ENCODE measurements around the gene SLIT3. TPM values are rescaled to one million over a fixed set of nuclear protein-coding genes. Genes with fewer than 3 reads are reported as not detected.

SLIT3 gene
- total RNA-seq, 3 donors from 2014 or later (not counting 1 experiment from before 2014, with no cell fraction given) = 0.34 to 0.80 TPM; not detected in 1

GRCh38 chr5:168740811-168741213 is 560.1 kb downstream of the SLIT3 start:
- H3K36me3 Mint-ChIP-seq = no peaks in the 10 kb centered on the region
- H3K27me3 Mint-ChIP-seq (ENCODE audit: low read depth in 2 of 2) = peaks cover 6 to 7% of the 10 kb centered on the region in 2 donors
- H3K4me1 ChIP-seq (ENCODE audit: control insufficient read depth, insufficient read depth, low read length) = no peaks in the 10 kb centered on the region
- intact Hi-C loops (cut with micrococcal nuclease) = no loop called here
- peaks cover 4% of the 10 kb centered on the region in 2 donors for H3K4me1 Mint-ChIP-seq
- TF ChIP-seq, protein P1, sequence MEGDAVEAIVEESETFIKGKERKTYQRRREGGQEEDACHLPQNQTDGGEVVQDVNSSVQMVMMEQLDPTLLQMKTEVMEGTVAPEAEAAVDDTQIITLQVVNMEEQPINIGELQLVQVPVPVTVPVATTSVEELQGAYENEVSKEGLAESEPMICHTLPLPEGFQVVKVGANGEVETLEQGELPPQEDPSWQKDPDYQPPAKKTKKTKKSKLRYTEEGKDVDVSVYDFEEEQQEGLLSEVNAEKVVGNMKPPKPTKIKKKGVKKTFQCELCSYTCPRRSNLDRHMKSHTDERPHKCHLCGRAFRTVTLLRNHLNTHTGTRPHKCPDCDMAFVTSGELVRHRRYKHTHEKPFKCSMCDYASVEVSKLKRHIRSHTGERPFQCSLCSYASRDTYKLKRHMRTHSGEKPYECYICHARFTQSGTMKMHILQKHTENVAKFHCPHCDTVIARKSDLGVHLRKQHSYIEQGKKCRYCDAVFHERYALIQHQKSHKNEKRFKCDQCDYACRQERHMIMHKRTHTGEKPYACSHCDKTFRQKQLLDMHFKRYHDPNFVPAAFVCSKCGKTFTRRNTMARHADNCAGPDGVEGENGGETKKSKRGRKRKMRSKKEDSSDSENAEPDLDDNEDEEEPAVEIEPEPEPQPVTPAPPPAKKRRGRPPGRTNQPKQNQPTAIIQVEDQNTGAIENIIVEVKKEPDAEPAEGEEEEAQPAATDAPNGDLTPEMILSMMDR (IDR thresholded peaks at IDR 0.05) = no peak
- H3K27ac ChIP-seq (ENCODE audit: low read length) = no peak overlapping the region
- no peak overlapping the region for H3K4me3 Mint-ChIP-seq
- no peaks in the 10 kb centered on the region for H3K36me3 ChIP-seq (ENCODE audit: control insufficient read depth, insufficient read depth, low read length)
- no peaks in the 10 kb centered on the region for H3K9me3 ChIP-seq (ENCODE audit: control insufficient read depth, insufficient read depth, low read length)
- ATAC-seq = no peak
- 88% methylated on average over 8 of the region's 8 CpGs for WGBS (ENCODE audit: insufficient coverage)
- no peaks in the 10 kb centered on the region for H3K9me3 Mint-ChIP-seq
- DNase-seq = no peak
- no peaks in the 10 kb centered on the region for H3K27me3 ChIP-seq (ENCODE audit: control insufficient read depth, insufficient read depth, low read length)
- H3K4me3 ChIP-seq (ENCODE audit: low read length) = no peak overlapping the region
- no peak overlapping the region for H3K27ac Mint-ChIP-seq

GRCh38 chr5:168740092-168740800 is 560.7 kb downstream of the SLIT3 start:
- no peaks in the 10 kb centered on the region for H3K36me3 Mint-ChIP-seq
- no peaks in the 10 kb centered on the region for H3K9me3 ChIP-seq (ENCODE audit: control insufficient read depth, insufficient read depth, low read length)
- peaks cover 7 to 9% of the 10 kb centered on the region in 2 donors for H3K27me3 Mint-ChIP-seq (ENCODE audit: low read depth in 2 of 2)
- ATAC-seq = no peak
- no peak overlapping the region for H3K27ac Mint-ChIP-seq
- TF ChIP-seq, protein P1 (IDR thresholded peaks at IDR 0.05) = no peak
- H3K4me3 ChIP-seq (ENCODE audit: low read length) = no peak overlapping the region
- no peak overlapping the region for H3K4me3 Mint-ChIP-seq
- 92% methylated on average over 2 of the region's 2 CpGs for WGBS (ENCODE audit: insufficient coverage)
- H3K27ac ChIP-seq (ENCODE audit: low read length) = no peak overlapping the region
- no peak for DNase-seq
- no peaks in the 10 kb centered on the region for H3K36me3 ChIP-seq (ENCODE audit: control insufficient read depth, insufficient read depth, low read length)
- no peaks in the 10 kb centered on the region for H3K4me1 Mint-ChIP-seq
- no peaks in the 10 kb centered on the region for H3K9me3 Mint-ChIP-seq
- no peaks in the 10 kb centered on the region for H3K4me1 ChIP-seq (ENCODE audit: control insufficient read depth, insufficient read depth, low read length)
- intact Hi-C loops (cut with micrococcal nuclease) = no loop called here
- H3K27me3 ChIP-seq (ENCODE audit: control insufficient read depth, insufficient read depth, low read length) = no peaks in the 10 kb centered on the region

GRCh38 chr5:168737066-168737465 is 563.9 kb downstream of the SLIT3 start:
- no peaks in the 10 kb centered on the region for H3K27me3 ChIP-seq (ENCODE audit: control insufficient read depth, insufficient read depth, low read length)
- intact Hi-C loops (cut with micrococcal nuclease) = no loop called here
- H3K36me3 ChIP-seq (ENCODE audit: control insufficient read depth, insufficient read depth, low read length) = no peaks in the 10 kb centered on the region
- Mint-ChIP-seq H3K4me3 (no peak overlapping the region), H3K9me3 (no peaks in the 10 kb centered on the region), H3K4me1 (no peaks in the 10 kb centered on the region), H3K27me3 (ENCODE audit: low read depth in 2 of 2) (peaks cover 7 to 9% of the 10 kb centered on the region in 2 donors), H3K36me3 (no peaks in the 10 kb centered on the region), H3K27ac (no peak overlapping the region)
- DNase-seq (no peak), ATAC-seq (no peak)
- TF ChIP-seq, protein P1 (IDR thresholded peaks at IDR 0.05) = no peak
- no peak overlapping the region for H3K4me3 ChIP-seq (ENCODE audit: low read length)
- WGBS (ENCODE audit: insufficient coverage) = 98% methylated on average over 2 of the region's 2 CpGs
- H3K9me3 ChIP-seq (ENCODE audit: control insufficient read depth, insufficient read depth, low read length) = no peaks in the 10 kb centered on the region
- no peak overlapping the region for H3K27ac ChIP-seq (ENCODE audit: low read length)
- H3K4me1 ChIP-seq (ENCODE audit: control insufficient read depth, insufficient read depth, low read length) = no peaks in the 10 kb centered on the region

Data from natural killer cell (primary cell).